Hindlimb muscle (tissue), 1 donor: ENCODE data around the gene MARCKS. TPM values are rescaled to one million over a fixed set of nuclear protein-coding genes. Genes with fewer than 3 reads are reported as not detected.

Source experiments
- DNase-seq: peaks from one replicate; pipeline ENCODE4 v3.0.0-alpha.2; 2013
- polyA plus RNA-seq: library from polyadenylated mRNA; unstranded; fragments of 120-200 nt; gene quantifications from one replicate; pipeline ENCODE4 v1.2.1, GENCODE V29; 2013; ENCODE audit not compliant: insufficient read length

Gene MARCKS
- 205 TPM for polyA plus RNA-seq

DNA sequence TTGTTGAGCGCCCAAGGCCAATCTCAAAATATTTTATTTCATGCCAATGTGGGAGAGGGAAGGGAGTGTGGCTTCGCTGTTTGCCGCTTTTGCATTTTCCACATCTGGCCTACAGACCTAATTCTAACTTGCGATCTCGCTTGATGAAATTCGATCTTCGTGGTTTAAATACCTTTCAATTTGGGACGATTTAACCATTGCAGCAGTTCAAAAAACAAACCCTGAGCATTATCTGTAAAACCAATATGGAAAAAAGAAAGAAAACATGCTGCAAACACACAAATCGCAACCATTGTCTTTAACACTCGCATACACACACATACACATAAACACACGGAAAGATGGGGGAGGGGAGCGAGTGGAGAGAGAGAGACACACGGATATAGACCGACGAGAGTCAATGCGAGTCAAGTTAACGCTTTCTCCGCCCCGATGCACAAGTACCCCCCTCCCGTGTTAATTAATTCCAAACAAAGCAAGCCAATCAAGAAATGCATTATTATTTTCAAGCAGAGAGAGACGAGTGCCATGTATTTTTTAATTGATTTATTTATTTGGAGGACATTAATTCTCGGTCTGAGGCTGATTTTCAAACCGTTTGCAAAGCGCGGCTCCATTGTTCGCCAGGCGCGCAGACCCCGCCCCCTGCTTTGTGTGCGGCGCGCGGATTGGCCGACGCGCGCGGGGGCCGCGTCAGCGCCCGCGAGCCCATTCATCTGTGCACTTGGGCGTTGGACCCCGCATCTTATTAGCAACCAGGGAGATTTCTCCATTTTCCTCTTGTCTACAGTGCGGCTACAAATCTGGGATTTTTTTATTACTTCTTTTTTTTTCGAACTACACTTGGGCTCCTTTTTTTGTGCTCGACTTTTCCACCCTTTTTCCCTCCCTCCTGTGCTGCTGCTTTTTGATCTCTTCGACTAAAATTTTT, at the start of gene MARCKS:
MARCKS (plus strand) TSS at position 721 of the 931 bp plus-strand sequence. CDS start 401 bp downstream, outside the sequence.
- peak; percentile 97 for DNase-seq

- no peak for DNase-seq
These were observed 47.3 kb upstream of the MARCKS start for GRCh38 chr6:113809826-113810225.

DNA sequence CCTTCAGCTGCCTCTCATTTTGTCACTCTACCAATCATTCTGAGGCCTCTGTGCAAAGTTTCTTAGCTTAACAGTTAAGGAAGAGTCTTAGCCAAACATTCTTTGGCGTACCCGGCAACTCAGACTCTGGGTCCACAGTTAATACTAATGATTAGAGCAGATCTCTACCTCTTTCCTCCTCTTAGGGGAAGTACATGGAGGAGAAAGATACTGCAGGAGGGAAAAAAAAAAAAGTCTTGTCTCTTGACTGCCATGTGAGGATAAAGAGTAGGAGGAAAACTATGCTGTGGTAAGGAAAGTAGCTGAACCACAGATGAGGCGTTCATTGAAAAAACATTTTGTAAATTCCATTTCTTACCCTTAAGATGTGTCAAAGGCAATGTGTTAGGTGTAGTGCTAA, 44.0 kb upstream of the MARCKS start:
- no peak for DNase-seq

- DNase-seq, result no peak
These were observed 38.6 kb upstream of the MARCKS start for GRCh38 chr6:113818578-113818977.

- DNase-seq, result no peak
These were observed 37.8 kb upstream of the MARCKS start for GRCh38 chr6:113819169-113819830.

DNA sequence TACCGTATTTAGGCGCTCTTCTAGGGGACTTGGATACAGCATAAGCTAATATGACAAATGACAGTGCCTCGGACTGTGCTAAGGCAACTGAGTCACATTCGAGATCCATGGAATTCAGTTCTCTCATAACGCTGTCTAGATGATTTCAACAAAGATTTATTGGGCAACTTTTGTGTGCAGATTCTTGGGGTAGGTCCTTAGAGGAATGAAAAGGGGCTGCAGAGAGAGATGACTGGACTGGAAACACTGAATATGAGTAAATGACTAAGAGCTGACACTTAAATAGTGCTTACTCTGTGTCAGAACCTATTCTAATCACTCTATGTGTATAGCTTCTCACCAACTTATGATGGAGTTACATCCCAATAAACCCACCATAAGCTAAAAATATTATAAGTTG, 36.4 kb upstream of the MARCKS start:
- no peak for DNase-seq

GRCh38 chr6:113821445-113821844, 35.7 kb upstream of the MARCKS start:
- no peak for DNase-seq

GRCh38 chr6:113823916-113824315, 33.2 kb upstream of the MARCKS start:
- no peak for DNase-seq

DNA sequence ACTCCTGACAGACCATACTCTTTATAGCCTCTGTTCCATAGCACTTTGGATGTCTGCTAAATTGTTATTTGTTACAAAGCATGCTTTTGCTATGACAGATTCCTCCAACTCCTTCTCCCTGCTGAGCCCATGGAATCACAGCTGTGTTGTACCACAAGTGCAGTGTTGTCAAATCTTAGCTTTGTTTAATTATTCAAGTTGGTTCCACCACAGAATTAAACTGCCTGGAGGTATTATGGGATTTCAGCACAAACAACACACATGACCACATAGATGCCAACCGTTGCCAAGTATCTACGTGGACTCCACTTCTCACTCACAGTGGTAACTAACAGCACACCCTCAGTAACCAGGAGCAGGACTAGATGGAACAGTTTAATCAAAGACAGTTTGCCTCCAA, 32.7 kb upstream of the MARCKS start:
- DNase-seq, result no peak

DNA sequence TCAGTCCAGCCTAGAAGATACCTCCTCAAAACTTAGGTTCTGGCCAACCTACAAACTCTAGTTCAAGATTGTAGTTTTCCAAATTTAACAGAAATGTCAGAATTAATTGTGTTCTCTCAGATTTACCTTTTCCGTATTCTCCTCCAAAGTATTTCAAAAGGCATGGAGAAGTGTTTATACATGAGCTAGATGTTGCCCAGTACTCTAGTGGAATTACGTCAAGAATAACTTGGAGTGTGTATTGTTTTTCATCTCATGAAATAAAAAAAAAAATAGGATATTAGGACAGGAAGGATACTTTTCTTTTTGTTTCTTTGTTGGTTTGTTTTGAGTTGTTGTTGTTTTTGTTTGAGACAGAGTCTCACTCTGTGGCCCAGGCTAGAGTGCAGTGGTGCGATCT, 32.3 kb upstream of the MARCKS start:
- no peak for DNase-seq

DNA sequence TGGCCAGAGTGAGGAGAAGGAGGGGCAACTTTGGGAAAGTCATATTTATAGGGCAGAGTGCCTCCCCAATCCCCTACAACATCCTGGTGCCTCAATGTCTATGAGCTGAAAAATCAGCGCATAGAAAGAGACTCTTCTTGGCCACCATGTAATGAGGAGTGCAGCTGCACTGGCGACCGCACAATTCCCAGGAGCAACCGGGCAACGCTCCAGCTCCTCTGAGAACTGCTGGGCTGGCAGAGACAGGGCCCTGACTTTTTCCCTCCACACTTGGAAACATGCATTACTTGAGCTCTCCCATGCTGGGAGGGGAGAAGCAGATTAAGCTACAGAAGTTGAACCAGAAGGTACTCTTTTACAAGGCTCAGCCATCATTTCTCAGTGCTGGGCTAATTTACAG, 31.4 kb upstream of the MARCKS start:
- peak; percentile 86 for DNase-seq

DNA sequence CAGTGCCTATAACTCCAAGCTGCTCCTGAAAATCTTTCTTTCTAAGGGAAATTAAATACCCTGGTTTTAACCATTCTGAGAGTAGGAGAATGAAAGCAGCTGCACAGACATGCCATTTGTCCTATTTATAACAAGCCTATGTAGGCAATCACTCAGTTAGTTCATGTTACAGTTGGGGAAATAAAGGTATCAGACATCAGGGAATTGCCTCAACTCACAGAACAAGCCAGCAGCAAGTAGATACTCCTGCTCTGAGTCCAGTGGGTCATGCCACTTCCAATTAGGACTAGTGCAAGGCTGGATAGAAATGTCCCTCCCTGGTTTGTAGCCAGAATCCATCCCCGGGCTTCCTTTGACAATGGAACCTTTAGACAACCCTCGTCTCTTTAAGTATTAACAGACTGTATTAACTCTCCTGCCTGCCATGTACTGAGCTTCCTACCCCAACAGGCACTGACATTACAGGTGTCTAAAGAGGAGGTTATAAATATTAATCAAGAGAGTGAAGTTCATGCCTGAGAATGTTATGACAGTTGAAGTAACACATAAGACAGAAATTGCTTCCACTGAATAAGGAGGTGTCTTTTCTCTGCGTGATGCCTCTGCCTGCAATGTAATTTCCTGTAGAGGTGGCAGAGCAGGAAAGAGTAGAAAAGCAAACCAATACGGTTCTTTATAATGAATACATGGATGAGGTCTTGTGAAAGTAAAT, 28.0 kb upstream of the MARCKS start:
- no peak for DNase-seq

DNA sequence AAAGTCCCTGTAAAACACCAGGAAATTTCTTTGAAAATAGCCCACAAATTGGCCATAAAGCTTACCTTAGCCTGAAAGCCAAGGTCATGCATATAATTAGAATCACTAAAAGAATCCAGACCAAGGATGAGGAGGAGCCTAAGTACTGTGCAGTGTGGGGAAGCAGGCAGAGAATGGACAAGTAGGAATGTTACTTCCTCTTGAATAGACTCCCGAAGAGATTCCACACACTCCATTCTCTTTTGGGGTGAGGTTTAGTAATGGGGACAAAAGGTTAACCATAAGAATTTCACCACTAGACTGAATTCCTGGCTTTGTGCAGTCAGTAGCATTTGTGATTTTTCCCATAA, 27.5 kb upstream of the MARCKS start:
- no peak for DNase-seq

GRCh38 chr6:113830140-113830539, 27.0 kb upstream of the MARCKS start:
- DNase-seq, result no peak

- DNase-seq, result no peak
These were observed 23.6 kb upstream of the MARCKS start for GRCh38 chr6:113833537-113833936.

- DNase-seq, result no peak
These were observed 20.0 kb upstream of the MARCKS start for GRCh38 chr6:113837170-113837569.

GRCh38 chr6:113842165-113842564, 15.0 kb upstream of the MARCKS start:
- no peak for DNase-seq

DNA sequence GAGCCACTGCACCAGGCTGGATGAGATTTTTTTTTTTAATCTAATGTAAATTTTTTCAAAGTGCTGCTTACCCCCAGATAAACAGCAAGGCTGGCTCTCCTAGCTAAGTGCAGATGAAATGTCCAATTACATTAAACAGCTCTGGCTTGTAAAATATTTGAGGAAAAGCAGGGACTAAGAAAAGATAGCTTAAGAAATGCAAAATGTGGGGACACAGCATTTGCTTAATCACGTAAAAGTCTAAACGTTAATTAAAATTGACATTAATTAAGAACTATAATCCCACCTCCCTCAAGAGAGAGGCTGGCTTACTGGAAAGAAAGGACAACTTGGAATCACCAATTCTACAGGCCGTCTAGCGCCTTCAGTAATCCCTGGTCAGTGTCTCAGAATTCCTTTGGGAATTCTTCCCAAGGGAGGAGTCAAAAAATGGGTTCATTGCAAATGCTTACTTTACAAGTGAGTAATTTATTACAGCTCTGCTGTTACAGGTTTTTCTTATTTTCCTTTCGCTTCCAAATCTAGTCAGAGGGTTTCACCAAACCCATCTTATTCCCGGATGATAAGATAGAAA, 13.6 kb upstream of the MARCKS start:
- no peak for DNase-seq

DNA sequence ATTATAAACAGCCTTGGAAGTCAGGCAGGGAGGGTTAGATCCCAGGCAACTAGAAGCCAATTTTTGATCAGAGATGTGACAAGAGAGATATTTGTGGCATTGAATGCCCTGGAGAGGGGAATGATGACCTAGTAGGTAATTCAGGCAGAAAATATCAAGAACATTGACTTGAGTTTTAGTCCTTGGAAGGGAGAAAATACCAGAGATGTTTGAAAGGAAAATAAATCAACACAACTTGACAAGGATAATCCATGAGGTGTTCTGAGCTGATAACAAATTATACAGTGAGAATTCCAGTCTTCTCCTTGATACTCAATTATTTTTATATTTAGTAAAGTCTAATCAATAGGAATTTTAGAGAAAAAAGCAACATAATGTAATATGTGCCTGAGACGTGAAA, 10.6 kb upstream of the MARCKS start:
- no peak for DNase-seq

DNA sequence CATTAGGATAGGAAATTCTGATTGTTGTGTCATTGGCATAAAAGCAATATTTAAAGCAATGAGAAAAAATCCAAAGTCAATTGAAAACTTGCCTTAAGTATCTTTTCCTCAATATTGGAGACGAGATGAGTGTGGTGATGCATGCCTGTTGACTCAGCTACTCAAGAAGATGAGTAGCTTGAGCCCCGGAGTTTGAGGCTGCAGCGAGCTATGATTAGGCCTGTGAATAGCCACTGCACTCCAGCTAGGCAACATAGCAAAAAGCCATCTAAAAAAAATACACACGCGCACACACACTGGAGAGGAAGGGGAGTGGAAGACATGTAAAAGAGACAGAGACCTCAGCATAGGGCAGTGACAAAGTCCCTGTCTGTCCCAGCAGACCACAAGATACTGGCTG, 9.7 kb upstream of the MARCKS start:
- DNase-seq, result no peak

DNA sequence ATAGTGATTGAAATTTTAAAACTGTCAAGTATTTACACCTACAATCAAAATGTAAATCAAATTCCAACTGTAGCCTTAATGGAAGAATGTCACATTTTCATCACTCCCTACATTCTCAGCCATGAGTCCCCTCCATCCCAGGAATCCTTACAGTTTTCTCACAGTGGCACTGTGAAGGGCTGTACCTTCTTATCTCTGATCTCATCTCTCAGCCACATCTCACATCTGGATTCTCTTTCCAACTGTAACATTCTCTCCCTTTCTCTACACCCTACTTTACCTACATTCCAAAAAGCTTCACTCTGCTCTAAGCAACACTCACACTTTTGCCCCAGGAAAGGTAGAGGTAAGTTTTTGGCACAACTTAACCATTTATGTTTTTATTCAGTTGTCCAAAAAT, 8.9 kb upstream of the MARCKS start:
- DNase-seq, result no peak

DNA sequence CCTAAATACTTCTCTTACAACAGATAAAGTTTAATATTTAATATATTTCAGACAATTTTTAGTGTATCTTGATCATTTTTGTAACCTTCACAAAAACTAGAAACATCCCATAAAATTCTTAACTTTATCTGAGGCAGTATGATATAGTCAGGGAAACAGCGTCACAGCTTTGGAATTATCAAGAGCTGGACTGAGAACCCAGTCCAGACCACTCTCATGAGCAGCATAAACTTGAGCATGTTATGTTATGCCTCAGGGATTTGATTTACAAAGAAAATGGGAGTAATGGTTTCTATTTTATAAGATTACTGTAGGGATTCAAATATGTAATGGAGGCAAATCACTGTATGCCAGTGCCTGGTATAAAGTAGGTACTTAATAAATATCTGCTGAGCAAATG, 8.3 kb upstream of the MARCKS start:
- DNase-seq, result no peak

- DNase-seq, result no peak
These were observed 3.9 kb upstream of the MARCKS start for GRCh38 chr6:113853252-113853651.
